Retinal pigment epithelial cell (primary cell): ENCODE data around the gene MAPK4.

Experiments
- DNase-seq: peaks from one replicate; pipeline ENCODE4 v3.0.0-alpha.2; 2010; ENCODE audit warnings: low read depth
- H3K4me3 ChIP-seq: 2 replicates; pipeline ENCODE4 v1.5.1; 2011; ENCODE audit warnings: mild to moderate bottlenecking, low read length, control low read depth, moderate library complexity
- TF ChIP-seq, protein P1 (sequence below): conservative IDR thresholded peaks from 2 replicates; pipeline ENCODE4 v1.5.1; 2011; ENCODE audit warnings: low read depth, low read length, control low read depth, inconsistent platforms

MAPK4 gene

GRCh38 chr18:50724751-50725151, 164.9 kb downstream of the MAPK4 start:
- DNase-seq = no peak
- H3K4me3 ChIP-seq = no peak overlapping the region
- TF ChIP-seq, protein P1, sequence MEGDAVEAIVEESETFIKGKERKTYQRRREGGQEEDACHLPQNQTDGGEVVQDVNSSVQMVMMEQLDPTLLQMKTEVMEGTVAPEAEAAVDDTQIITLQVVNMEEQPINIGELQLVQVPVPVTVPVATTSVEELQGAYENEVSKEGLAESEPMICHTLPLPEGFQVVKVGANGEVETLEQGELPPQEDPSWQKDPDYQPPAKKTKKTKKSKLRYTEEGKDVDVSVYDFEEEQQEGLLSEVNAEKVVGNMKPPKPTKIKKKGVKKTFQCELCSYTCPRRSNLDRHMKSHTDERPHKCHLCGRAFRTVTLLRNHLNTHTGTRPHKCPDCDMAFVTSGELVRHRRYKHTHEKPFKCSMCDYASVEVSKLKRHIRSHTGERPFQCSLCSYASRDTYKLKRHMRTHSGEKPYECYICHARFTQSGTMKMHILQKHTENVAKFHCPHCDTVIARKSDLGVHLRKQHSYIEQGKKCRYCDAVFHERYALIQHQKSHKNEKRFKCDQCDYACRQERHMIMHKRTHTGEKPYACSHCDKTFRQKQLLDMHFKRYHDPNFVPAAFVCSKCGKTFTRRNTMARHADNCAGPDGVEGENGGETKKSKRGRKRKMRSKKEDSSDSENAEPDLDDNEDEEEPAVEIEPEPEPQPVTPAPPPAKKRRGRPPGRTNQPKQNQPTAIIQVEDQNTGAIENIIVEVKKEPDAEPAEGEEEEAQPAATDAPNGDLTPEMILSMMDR = no peak

GRCh38 chr18:50726960-50727589, 167.2 kb downstream of the MAPK4 start:
- DNase-seq = no peak
- TF ChIP-seq, protein P1 = no peak
- H3K4me3 ChIP-seq = no peak overlapping the region

GRCh38 chr18:50727721-50728471, 168.0 kb downstream of the MAPK4 start:
- DNase-seq = no peak
- TF ChIP-seq, protein P1 = no peak
- H3K4me3 ChIP-seq = no peak overlapping the region

GRCh38 chr18:50729376-50729775, 169.5 kb downstream of the MAPK4 start:
- TF ChIP-seq, protein P1 = no peak
- DNase-seq = no peak

GRCh38 chr18:50729986-50730385, 170.1 kb downstream of the MAPK4 start:
- no peak overlapping the region for H3K4me3 ChIP-seq
- TF ChIP-seq, protein P1 = no peak
- no peak for DNase-seq

More at GRCh38 chr18:50729376-50729775, 169.5 kb downstream of the MAPK4 start:
- no peak overlapping the region for H3K4me3 ChIP-seq

GRCh38 chr18:50734342-50734741, 174.5 kb downstream of the MAPK4 start:
- no peak for DNase-seq
- TF ChIP-seq, protein P1 = no peak
- no peak overlapping the region for H3K4me3 ChIP-seq

GRCh38 chr18:50734886-50735285, 175.0 kb downstream of the MAPK4 start:
- no peak overlapping the region for H3K4me3 ChIP-seq
- DNase-seq = no peak
- TF ChIP-seq, protein P1 = no peak
